Left ventricle myocardium inferior (tissue), 1 donor: ENCODE data around the gene NBEA. TPM values are rescaled to one million over a fixed set of nuclear protein-coding genes. Genes with fewer than 3 reads are reported as not detected.

ENCODE experiments used
- DNase-seq: peaks from one replicate; pipeline ENCODE4 v3.0.0-alpha.2; 2020
- H3K27ac ChIP-seq: fragments of 200-600 bp; replicated peaks from 2 replicates; pipeline ENCODE4 v1.8.0; 2021
- H3K27me3 ChIP-seq: fragments of 200-600 bp; 2 replicates; pipeline ENCODE4 v1.8.0; 2021; ENCODE audit warnings: low read depth
- H3K36me3 ChIP-seq: fragments of 200-600 bp; 2 replicates; pipeline ENCODE4 v1.8.0; 2021
- H3K4me1 ChIP-seq: fragments of 200-600 bp; 2 replicates; pipeline ENCODE4 v1.8.0; 2021
- H3K4me3 ChIP-seq: fragments of 200-600 bp; 2 replicates; pipeline ENCODE4 v1.8.0; 2021; ENCODE audit warnings: mild to moderate bottlenecking, moderate library complexity
- H3K9me3 ChIP-seq: fragments of 200-600 bp; replicated peaks from 2 replicates; pipeline ENCODE4 v1.8.0; 2021
- CTCF ChIP-seq: fragments of 200-600 bp; IDR thresholded peaks from 2 replicates; pipeline ENCODE4 v1.8.0; 2021; ENCODE audit warnings: antibody characterized with exemption, mild to moderate bottlenecking, borderline replicate concordance
- intact Hi-C: fragments of 100-400 bp; cut with micrococcal nuclease; formaldehyde crosslinking; loops from one replicate; pipeline ENCODE4 v1.11.0; 2022
- total RNA-seq: library from RNA; stranded (reverse); fragmentation: NEBNext Ultra II Directional; extraction: Animal tissue kit (Norgen Biotek cat#: 25700); gene quantifications from one replicate; pipeline ENCODE4 v1.2.1, GENCODE V29; 2021
- donor health status: DM: no; HTN: yes; CAD: no; lungs with severe emphysema.

Gene NBEA
- total RNA-seq, 1 donor from 2014 or later, result 21.0 TPM

- Histone ChIP-seq H3K4me1 (no peaks in the 10 kb centered on the region), H3K4me3 (no peak overlapping the region), H3K27ac (no peak overlapping the region), H3K9me3 (peaks cover 11% of the 10 kb centered on the region), H3K36me3 (peaks cover 5% of the 10 kb centered on the region), H3K27me3 (no peaks in the 10 kb centered on the region)
- intact Hi-C loops, result no loop called here
- TF ChIP-seq CTCF, result no peak
- no peak for DNase-seq
Observed at GRCh38 chr13:35332134-35332533, 390.1 kb downstream of the NBEA start.

- no peaks in the 10 kb centered on the region for H3K27me3 ChIP-seq
- H3K27ac ChIP-seq, result no peak overlapping the region
- H3K36me3 ChIP-seq, result peaks cover 5% of the 10 kb centered on the region
- H3K4me1 ChIP-seq, result no peaks in the 10 kb centered on the region
- H3K4me3 ChIP-seq, result no peak overlapping the region
- intact Hi-C loops, result no loop called here
- DNase-seq, result no peak
- H3K9me3 ChIP-seq, result peaks cover 11% of the 10 kb centered on the region
- no peak for TF ChIP-seq CTCF
Observed at GRCh38 chr13:35333157-35333556, 391.1 kb downstream of the NBEA start.

DNA sequence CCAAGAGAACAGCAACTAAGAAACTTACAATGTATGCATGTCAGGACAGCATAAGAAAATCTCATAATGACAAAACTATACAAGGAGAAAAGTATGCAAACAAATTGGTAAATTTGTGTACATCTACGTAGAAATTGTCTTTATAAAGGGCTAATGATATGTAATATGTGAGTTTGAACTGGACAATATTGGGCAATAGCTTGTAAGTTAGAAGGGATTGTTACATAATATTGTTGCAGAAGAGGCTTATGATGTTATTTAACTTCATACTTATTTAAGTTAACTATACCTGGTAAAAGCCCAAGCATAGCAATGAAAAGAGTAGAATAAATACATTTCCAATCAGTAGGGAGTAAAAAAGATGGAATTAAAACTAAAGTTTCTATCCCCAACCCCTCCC lies 400.4 kb downstream of the NBEA start:
- no peaks in the 10 kb centered on the region for H3K9me3 ChIP-seq
- peaks cover 4% of the 10 kb centered on the region for H3K4me1 ChIP-seq
- H3K4me3 ChIP-seq, result no peak overlapping the region
- no peak overlapping the region for H3K27ac ChIP-seq
- DNase-seq, result no peak
- intact Hi-C loops, result no loop called here
- H3K36me3 ChIP-seq, result no peaks in the 10 kb centered on the region
- no peak for TF ChIP-seq CTCF
- no peaks in the 10 kb centered on the region for H3K27me3 ChIP-seq

GRCh38 chr13:35343417-35343816 lies 401.3 kb downstream of the NBEA start:
- Histone ChIP-seq H3K9me3 (no peaks in the 10 kb centered on the region), H3K27me3 (no peaks in the 10 kb centered on the region), H3K4me3 (no peak overlapping the region), H3K4me1 (peaks cover 11% of the 10 kb centered on the region), H3K27ac (no peak overlapping the region), H3K36me3 (no peaks in the 10 kb centered on the region)
- intact Hi-C loops, result no loop called here
- no peak for DNase-seq
- no peak for TF ChIP-seq CTCF

- peaks cover 30% of the 10 kb centered on the region for H3K4me1 ChIP-seq
- H3K27me3 ChIP-seq, result no peaks in the 10 kb centered on the region
- intact Hi-C loops, result no loop called here
- no peak overlapping the region for H3K27ac ChIP-seq
- H3K4me3 ChIP-seq, result no peak overlapping the region
- DNase-seq, result no peak
- no peaks in the 10 kb centered on the region for H3K36me3 ChIP-seq
- TF ChIP-seq CTCF, result no peak
- no peaks in the 10 kb centered on the region for H3K9me3 ChIP-seq
Observed at GRCh38 chr13:35345992-35346391, 403.9 kb downstream of the NBEA start.

GRCh38 chr13:35346494-35346893 lies 404.4 kb downstream of the NBEA start:
- intact Hi-C loops, result no loop called here
- Histone ChIP-seq H3K36me3 (no peaks in the 10 kb centered on the region), H3K27ac (no peak overlapping the region), H3K4me1 (peaks cover 30% of the 10 kb centered on the region), H3K4me3 (no peak overlapping the region), H3K9me3 (no peaks in the 10 kb centered on the region), H3K27me3 (no peaks in the 10 kb centered on the region)
- TF ChIP-seq CTCF, result no peak
- no peak for DNase-seq
